Activated CD8-positive, alpha-beta T cell treated with anti-CD3 and anti-CD28 coated beads for 36 hours (primary cell): ENCODE data around the gene MAJIN. TPM values are rescaled to one million over a fixed set of nuclear protein-coding genes. Genes with fewer than 3 reads are reported as not detected.
A peak's percentile ranks its signal among the peaks of the same experiment; 100 is the strongest.

Source experiments
- ATAC-seq: fragments of 200-7000 bp; cut with Tn5 transposase; one replicate; pipeline ENCODE4 v1.10.0; 2021; ENCODE audit warnings: mild to moderate bottlenecking, moderate library complexity
- CTCF ChIA-PET: fragments of 350-600 bp; sonication (Branson Sonifier 250); formaldehyde crosslinking; loops from one replicate; lab custom pipeline; 2021; ENCODE audit warnings: antibody characterized with exemption; lab: Charles Lee
- POLR2A ChIA-PET: fragments of 350-600 bp; sonication (Branson Sonifier 250); formaldehyde crosslinking; loops from one replicate; lab custom pipeline; 2021; ENCODE audit warnings: antibody characterized with exemption; lab: Charles Lee
- DNase-seq: peaks from one replicate; pipeline ENCODE4 v3.0.0-alpha.2; 2020
- H3K27ac Mint-ChIP-seq: one replicate; pipeline ENCODE4 v1.8.0; 2021; ENCODE audit warnings: mild to moderate bottlenecking, mixed read lengths
- H3K27me3 Mint-ChIP-seq: one replicate; pipeline ENCODE4 v1.8.0; 2021; ENCODE audit warnings: mixed read lengths
- H3K36me3 Mint-ChIP-seq: one replicate; pipeline ENCODE4 v1.8.0; 2021; ENCODE audit warnings: low read depth, mixed read lengths
- H3K4me1 Mint-ChIP-seq: one replicate; pipeline ENCODE4 v1.8.0; 2021; ENCODE audit warnings: low read depth, mixed read lengths
- H3K4me3 Mint-ChIP-seq: one replicate; pipeline ENCODE4 v1.8.0; 2021; ENCODE audit warnings: mild to moderate bottlenecking, moderate library complexity, mixed read lengths
- H3K9me3 Mint-ChIP-seq: one replicate; pipeline ENCODE4 v1.8.0; 2021; ENCODE audit warnings: mixed read lengths
- intact Hi-C: fragments of 100-400 bp; cut with micrococcal nuclease; formaldehyde crosslinking; loops from one replicate; pipeline ENCODE4 v1.10.0; 2022
- total RNA-seq, 2 experiments: library from RNA; stranded (reverse); gene quantifications; one replicate each; pipeline ENCODE4 v1.2.3, GENCODE V29; 2021
- TF ChIP-seq, protein P1 (sequence below): fragments of 200-600 bp; IDR thresholded peaks from one replicate; pipeline ENCODE4 v1.8.0; 2022; ENCODE audit warnings: antibody characterized with exemption, mild to moderate bottlenecking

The MAJIN gene
- total RNA-seq, 2 experiments from 2014 or later, result not detected

- no peak for DNase-seq
- H3K36me3 Mint-ChIP-seq, result peaks cover 4% of the 10 kb centered on the region
- no peaks in the 10 kb centered on the region for H3K9me3 Mint-ChIP-seq
- TF ChIP-seq, protein P1, sequence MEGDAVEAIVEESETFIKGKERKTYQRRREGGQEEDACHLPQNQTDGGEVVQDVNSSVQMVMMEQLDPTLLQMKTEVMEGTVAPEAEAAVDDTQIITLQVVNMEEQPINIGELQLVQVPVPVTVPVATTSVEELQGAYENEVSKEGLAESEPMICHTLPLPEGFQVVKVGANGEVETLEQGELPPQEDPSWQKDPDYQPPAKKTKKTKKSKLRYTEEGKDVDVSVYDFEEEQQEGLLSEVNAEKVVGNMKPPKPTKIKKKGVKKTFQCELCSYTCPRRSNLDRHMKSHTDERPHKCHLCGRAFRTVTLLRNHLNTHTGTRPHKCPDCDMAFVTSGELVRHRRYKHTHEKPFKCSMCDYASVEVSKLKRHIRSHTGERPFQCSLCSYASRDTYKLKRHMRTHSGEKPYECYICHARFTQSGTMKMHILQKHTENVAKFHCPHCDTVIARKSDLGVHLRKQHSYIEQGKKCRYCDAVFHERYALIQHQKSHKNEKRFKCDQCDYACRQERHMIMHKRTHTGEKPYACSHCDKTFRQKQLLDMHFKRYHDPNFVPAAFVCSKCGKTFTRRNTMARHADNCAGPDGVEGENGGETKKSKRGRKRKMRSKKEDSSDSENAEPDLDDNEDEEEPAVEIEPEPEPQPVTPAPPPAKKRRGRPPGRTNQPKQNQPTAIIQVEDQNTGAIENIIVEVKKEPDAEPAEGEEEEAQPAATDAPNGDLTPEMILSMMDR, result no peak
- POLR2A ChIA-PET, result interaction anchor here (0.8 to 1.3 kb wide), 4 partner anchors 13 to 44 kb away, joined by 3 to 5 read pairs (median 3); partner anchors contain the start of gene EHD1
- intact Hi-C loops, result no loop called here
- no peak overlapping the region for H3K4me3 Mint-ChIP-seq
- no peak overlapping the region for H3K27ac Mint-ChIP-seq
- H3K4me1 Mint-ChIP-seq, result peaks cover 7% of the 10 kb centered on the region
- no peaks in the 10 kb centered on the region for H3K27me3 Mint-ChIP-seq
- CTCF ChIA-PET, result interaction anchor here (1.1 to 29.9 kb wide), 4 partner anchors 14 to 36 kb away, joined by 3 to 1168 read pairs (median 6); partner anchors contain the start of genes CDC42BPG and PPP2R5B
- ATAC-seq, result no peak
Measured at GRCh38 chr11:64892411-64892831, 79.5 kb downstream of the MAJIN start.

GRCh38 chr11:64891880-64892279 is 80.0 kb downstream of the MAJIN start:
- ATAC-seq (no peak), DNase-seq (no peak)
- peaks cover 10% of the 10 kb centered on the region for H3K4me1 Mint-ChIP-seq
- POLR2A ChIA-PET, result interaction anchor here (0.6 to 1.3 kb wide), 3 partner anchors 13 to 44 kb away, joined by 3 to 5 read pairs (median 3); partner anchors contain the start of gene EHD1
- TF ChIP-seq, protein P1, result no peak
- H3K27ac Mint-ChIP-seq, result no peak overlapping the region
- intact Hi-C loops, result no loop called here
- CTCF ChIA-PET, result interaction anchor here (1.1 to 29.9 kb wide), 4 partner anchors 14 to 35 kb away, joined by 3 to 1168 read pairs (median 4); partner anchors contain the start of genes CDC42BPG and PPP2R5B
- H3K36me3 Mint-ChIP-seq, result no peaks in the 10 kb centered on the region
- H3K27me3 Mint-ChIP-seq, result no peaks in the 10 kb centered on the region
- no peak overlapping the region for H3K4me3 Mint-ChIP-seq
- H3K9me3 Mint-ChIP-seq, result no peaks in the 10 kb centered on the region

DNA sequence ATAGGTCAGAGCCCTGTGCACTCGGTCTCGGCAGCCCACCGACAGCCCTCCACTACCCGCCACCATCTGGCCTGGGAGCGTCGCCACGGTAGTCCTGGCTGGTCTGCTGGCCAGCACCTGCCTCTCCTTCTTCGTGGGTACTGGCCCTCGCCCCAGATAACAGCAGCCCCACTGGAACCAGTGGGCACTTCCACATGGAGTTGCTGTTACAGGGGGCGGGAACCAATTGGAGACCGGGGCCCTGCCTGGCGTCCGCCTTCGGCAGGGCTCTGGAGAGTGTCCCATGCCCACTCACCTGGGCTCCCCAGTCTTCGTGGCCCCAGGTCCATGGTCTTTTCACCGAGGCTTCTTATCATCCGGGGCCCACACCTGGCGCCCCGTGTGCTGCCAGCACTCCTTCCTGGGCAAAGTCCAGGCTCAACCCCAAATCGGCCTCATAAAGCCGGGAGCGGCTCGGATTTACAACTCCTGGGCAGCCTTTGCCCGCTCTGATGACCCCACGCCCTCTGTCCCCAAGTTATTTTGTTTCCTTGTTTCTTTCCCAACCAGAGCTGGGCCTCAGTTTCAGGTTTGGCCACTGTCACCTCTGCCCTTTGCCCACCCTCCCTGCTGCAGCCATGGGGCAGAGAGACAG is 80.6 kb downstream of the MAJIN start:
- H3K36me3 Mint-ChIP-seq, result no peaks in the 10 kb centered on the region
- peaks cover 10% of the 10 kb centered on the region for H3K4me1 Mint-ChIP-seq
- intact Hi-C loops, result no loop called here
- H3K27ac Mint-ChIP-seq, result no peak overlapping the region
- ATAC-seq (no peak), DNase-seq (no peak)
- no peaks in the 10 kb centered on the region for H3K9me3 Mint-ChIP-seq
- TF ChIP-seq, protein P1, result no peak
- no peak overlapping the region for H3K4me3 Mint-ChIP-seq
- ChIA-PET POLR2A (interaction anchor here (0.6 to 1.0 kb wide), 2 partner anchors 14 to 31 kb away, joined by 3 read pairs; no protein-coding TSS in a partner anchor), CTCF (interaction anchor here (1.1 to 29.9 kb wide), 4 partner anchors 10 to 35 kb away, joined by 3 to 1168 read pairs (median 4); partner anchors contain the start of genes CDC42BPG and PPP2R5B)
- no peaks in the 10 kb centered on the region for H3K27me3 Mint-ChIP-seq

- H3K27me3 Mint-ChIP-seq, result no peaks in the 10 kb centered on the region
- no peak for ATAC-seq
- no peak overlapping the region for H3K4me3 Mint-ChIP-seq
- no peaks in the 10 kb centered on the region for H3K36me3 Mint-ChIP-seq
- H3K4me1 Mint-ChIP-seq, result peaks cover 17% of the 10 kb centered on the region
- intact Hi-C loops, result no loop called here
- H3K9me3 Mint-ChIP-seq, result no peaks in the 10 kb centered on the region
- ChIA-PET CTCF (interaction anchor here (1.1 to 29.9 kb wide), 4 partner anchors 9 to 34 kb away, joined by 3 to 1168 read pairs (median 4); partner anchors contain the start of gene CDC42BPG), POLR2A (interaction anchor here (1.0 kb wide), 1 partner anchor 31 kb away, joined by 3 read pairs; no protein-coding TSS in a partner anchor)
- H3K27ac Mint-ChIP-seq, result peak overlapping the region; percentile 25
- no peak for DNase-seq
- TF ChIP-seq, protein P1, result no peak
Measured at GRCh38 chr11:64890522-64890939, 81.4 kb downstream of the MAJIN start.
